Left ventricle myocardium inferior (tissue), 1 donor: ENCODE data around the gene CTSL. TPM values are rescaled to one million over a fixed set of nuclear protein-coding genes. Genes with fewer than 3 reads are reported as not detected.

Source experiments
- DNase-seq: peaks from one replicate; pipeline ENCODE4 v3.0.0-alpha.2; 2020
- H3K27ac ChIP-seq: fragments of 200-600 bp; replicated peaks from 2 replicates; pipeline ENCODE4 v1.8.0; 2021
- H3K27me3 ChIP-seq: fragments of 200-600 bp; 2 replicates; pipeline ENCODE4 v1.8.0; 2021; ENCODE audit warnings: low read depth
- H3K36me3 ChIP-seq: fragments of 200-600 bp; 2 replicates; pipeline ENCODE4 v1.8.0; 2021
- H3K4me1 ChIP-seq: fragments of 200-600 bp; 2 replicates; pipeline ENCODE4 v1.8.0; 2021
- H3K4me3 ChIP-seq: fragments of 200-600 bp; 2 replicates; pipeline ENCODE4 v1.8.0; 2021; ENCODE audit warnings: mild to moderate bottlenecking, moderate library complexity
- H3K9me3 ChIP-seq: fragments of 200-600 bp; replicated peaks from 2 replicates; pipeline ENCODE4 v1.8.0; 2021
- CTCF ChIP-seq: fragments of 200-600 bp; IDR thresholded peaks from 2 replicates; pipeline ENCODE4 v1.8.0; 2021; ENCODE audit warnings: antibody characterized with exemption, mild to moderate bottlenecking, borderline replicate concordance
- intact Hi-C: fragments of 100-400 bp; cut with micrococcal nuclease; formaldehyde crosslinking; loops from one replicate; pipeline ENCODE4 v1.11.0; 2022
- total RNA-seq: library from RNA; stranded (reverse); fragmentation: NEBNext Ultra II Directional; extraction: Animal tissue kit (Norgen Biotek cat#: 25700); gene quantifications from one replicate; pipeline ENCODE4 v1.2.1, GENCODE V29; 2021
- donor health status: DM: no; HTN: yes; CAD: no; lungs with severe emphysema.

Gene CTSL
- total RNA-seq, 1 donor from 2014 or later: 116 TPM

GRCh38 chr9:87776481-87777379, 50.8 kb downstream of the CTSL start:
- intact Hi-C loops: no loop called here
- H3K4me3 ChIP-seq: no peak overlapping the region
- H3K9me3 ChIP-seq: no peaks in the 10 kb centered on the region
- no peak overlapping the region for H3K27ac ChIP-seq
- peaks cover under 1% of the 10 kb centered on the region for H3K27me3 ChIP-seq
- no peak for TF ChIP-seq CTCF
- no peaks in the 10 kb centered on the region for H3K36me3 ChIP-seq
- DNase-seq: no peak
- H3K4me1 ChIP-seq: no peaks in the 10 kb centered on the region

- no peak for DNase-seq
- TF ChIP-seq CTCF: no peak
- Histone ChIP-seq H3K27ac (no peak overlapping the region), H3K9me3 (no peaks in the 10 kb centered on the region), H3K4me3 (no peak overlapping the region), H3K36me3 (no peaks in the 10 kb centered on the region), H3K4me1 (no peaks in the 10 kb centered on the region), H3K27me3 (no peaks in the 10 kb centered on the region)
- intact Hi-C loops: no loop called here
Observed at GRCh38 chr9:87778996-87779395, 53.1 kb downstream of the CTSL start.

Other genes with a start within 250 kb of the CTSL start
- 5.5 TPM for gene DAPK1, start 228.3 kb upstream of the CTSL start, total RNA-seq
- gene SPATA31E1, start 156.8 kb downstream of the CTSL start, total RNA-seq: not detected
- gene SPATA31C1, start 191.8 kb downstream of the CTSL start, total RNA-seq: not detected
- gene CDK20, start 248.4 kb downstream of the CTSL start, total RNA-seq: 2.8 TPM